HepG2 (cell line): ENCODE measurements around the gene CPB1.

ENCODE experiments used
- CTCF ChIP-seq: sonication (generic); formaldehyde crosslinking; IDR thresholded peaks from 2 replicates; pipeline ENCODE4 v1.5.0; 2020; ENCODE audit warnings: mild to moderate bottlenecking, missing genetic modification reagents, moderate library complexity
- FOXJ3 ChIP-seq: sonication (generic); formaldehyde crosslinking; IDR thresholded peaks from 2 replicates; pipeline ENCODE4 v1.4.0; 2020; ENCODE audit warnings: missing genetic modification reagents, mild to moderate bottlenecking, borderline replicate concordance
- JUNB ChIP-seq: sonication (generic); formaldehyde crosslinking; IDR thresholded peaks from 2 replicates; pipeline ENCODE4 v1.8.0; 2022; ENCODE audit warnings: missing genetic modification reagents, mild to moderate bottlenecking, borderline replicate concordance
- JUND ChIP-seq: sonication (generic); formaldehyde crosslinking; IDR thresholded peaks from 2 replicates; pipeline ENCODE4 v1.8.0; 2022; ENCODE audit warnings: mild to moderate bottlenecking, missing genetic modification reagents
- NFE2L1 ChIP-seq: sonication (generic); formaldehyde crosslinking; IDR thresholded peaks from 2 replicates; pipeline ENCODE4 v1.4.0; 2020; ENCODE audit warnings: missing genetic modification reagents, mild to moderate bottlenecking, borderline replicate concordance
- NFYB ChIP-seq: sonication (generic); formaldehyde crosslinking; IDR thresholded peaks from 2 replicates; pipeline ENCODE4 v1.4.0; 2020; ENCODE audit warnings: missing genetic modification reagents
- ZSCAN20 ChIP-seq: sonication (generic); formaldehyde crosslinking; IDR thresholded peaks from 2 replicates; pipeline ENCODE4 v1.4.0; 2020; ENCODE audit warnings: missing genetic modification reagents, mild to moderate bottlenecking, borderline replicate concordance

- TF ChIP-seq ZSCAN20 (CRISPR knock-in tag) (no peak), CTCF (CRISPR knock-in tag) (no peak), JUNB (CRISPR knock-in tag) (no peak), FOXJ3 (no peak), NFYB (CRISPR knock-in tag) (no peak), JUND (CRISPR knock-in tag) (no peak), NFE2L1 (CRISPR knock-in tag) (no peak)
Measured at GRCh38 chr3:148873977-148874376, 46.4 kb downstream of the CPB1 start.
